Measurements from ENCODE around the gene TAF15. TPM values are rescaled to one million over a fixed set of nuclear protein-coding genes. Genes with fewer than 3 reads are reported as not detected.

The TAF15 gene
- total and polyA plus RNA-seq, 2 of the 13 experiments (the other 11 are each of a cell fraction or from before 2014, with no cell fraction given), result 25.2 to 26.5 TPM

DNA sequence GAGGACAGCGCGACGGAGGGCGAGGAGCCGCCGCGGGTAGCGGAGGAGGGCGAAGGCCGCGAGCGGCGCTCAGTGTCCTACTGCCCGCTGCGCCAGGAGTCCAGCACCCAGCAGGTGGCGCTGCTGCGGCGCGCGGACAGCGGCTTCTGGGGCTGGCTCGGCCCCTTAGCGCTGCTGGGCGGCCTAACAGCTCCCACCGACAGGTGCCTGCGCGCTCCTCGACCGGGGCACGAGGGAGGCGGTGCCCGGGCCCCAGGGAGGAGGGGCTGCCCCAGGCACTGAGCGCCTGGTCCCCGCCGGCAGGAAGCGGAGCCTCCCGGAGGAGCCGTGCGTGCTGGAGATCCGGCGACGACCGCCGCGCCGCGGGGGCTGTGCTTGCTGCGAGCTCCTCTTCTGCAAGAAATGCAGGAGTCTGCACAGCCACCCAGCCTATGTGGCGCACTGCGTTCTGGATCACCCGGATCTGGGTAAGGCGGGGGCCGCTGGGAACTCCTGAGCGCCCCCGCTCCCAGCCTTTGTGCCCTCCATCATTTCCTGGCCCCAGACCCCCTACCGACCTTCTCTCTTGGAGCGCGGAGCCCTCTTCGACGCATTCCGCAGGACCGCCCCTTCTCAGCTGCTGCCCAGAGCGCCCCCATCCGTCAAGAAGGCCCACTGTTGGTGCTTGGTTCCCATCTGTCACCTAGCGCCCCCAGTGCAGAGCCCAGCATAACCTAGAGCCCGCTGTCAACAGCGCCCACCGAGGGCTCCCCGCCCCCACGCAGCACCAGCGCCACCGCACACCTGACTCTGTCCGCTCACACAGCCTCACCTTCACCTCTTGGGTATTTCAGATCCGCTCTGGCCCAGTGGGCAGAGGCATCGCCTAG is 44.9 kb upstream of the TAF15 start (continued):
- TF ChIP-seq, protein P1, sequence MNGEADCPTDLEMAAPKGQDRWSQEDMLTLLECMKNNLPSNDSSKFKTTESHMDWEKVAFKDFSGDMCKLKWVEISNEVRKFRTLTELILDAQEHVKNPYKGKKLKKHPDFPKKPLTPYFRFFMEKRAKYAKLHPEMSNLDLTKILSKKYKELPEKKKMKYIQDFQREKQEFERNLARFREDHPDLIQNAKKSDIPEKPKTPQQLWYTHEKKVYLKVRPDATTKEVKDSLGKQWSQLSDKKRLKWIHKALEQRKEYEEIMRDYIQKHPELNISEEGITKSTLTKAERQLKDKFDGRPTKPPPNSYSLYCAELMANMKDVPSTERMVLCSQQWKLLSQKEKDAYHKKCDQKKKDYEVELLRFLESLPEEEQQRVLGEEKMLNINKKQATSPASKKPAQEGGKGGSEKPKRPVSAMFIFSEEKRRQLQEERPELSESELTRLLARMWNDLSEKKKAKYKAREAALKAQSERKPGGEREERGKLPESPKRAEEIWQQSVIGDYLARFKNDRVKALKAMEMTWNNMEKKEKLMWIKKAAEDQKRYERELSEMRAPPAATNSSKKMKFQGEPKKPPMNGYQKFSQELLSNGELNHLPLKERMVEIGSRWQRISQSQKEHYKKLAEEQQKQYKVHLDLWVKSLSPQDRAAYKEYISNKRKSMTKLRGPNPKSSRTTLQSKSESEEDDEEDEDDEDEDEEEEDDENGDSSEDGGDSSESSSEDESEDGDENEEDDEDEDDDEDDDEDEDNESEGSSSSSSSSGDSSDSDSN (CRISPR knock-in tag; IDR thresholded peaks at IDR 0.05), result peak; percentile 97
- peak; percentile 99 for TF ChIP-seq ZNF790 (CRISPR knock-in tag; IDR thresholded peaks at IDR 0.05; ENCODE audit: borderline replicate concordance)
- peak; percentile 68; the same call in 1 of the 2 replicates for TF ChIP-seq PRMT3 (CRISPR knock-in tag; IDR thresholded peaks at IDR 0.05; ENCODE audit: borderline replicate concordance, low read depth)
- peak; percentile 82 for TF ChIP-seq ZSCAN21 (CRISPR knock-in tag; IDR thresholded peaks at IDR 0.05; ENCODE audit: borderline replicate concordance)
- TF ChIP-seq, protein P2, sequence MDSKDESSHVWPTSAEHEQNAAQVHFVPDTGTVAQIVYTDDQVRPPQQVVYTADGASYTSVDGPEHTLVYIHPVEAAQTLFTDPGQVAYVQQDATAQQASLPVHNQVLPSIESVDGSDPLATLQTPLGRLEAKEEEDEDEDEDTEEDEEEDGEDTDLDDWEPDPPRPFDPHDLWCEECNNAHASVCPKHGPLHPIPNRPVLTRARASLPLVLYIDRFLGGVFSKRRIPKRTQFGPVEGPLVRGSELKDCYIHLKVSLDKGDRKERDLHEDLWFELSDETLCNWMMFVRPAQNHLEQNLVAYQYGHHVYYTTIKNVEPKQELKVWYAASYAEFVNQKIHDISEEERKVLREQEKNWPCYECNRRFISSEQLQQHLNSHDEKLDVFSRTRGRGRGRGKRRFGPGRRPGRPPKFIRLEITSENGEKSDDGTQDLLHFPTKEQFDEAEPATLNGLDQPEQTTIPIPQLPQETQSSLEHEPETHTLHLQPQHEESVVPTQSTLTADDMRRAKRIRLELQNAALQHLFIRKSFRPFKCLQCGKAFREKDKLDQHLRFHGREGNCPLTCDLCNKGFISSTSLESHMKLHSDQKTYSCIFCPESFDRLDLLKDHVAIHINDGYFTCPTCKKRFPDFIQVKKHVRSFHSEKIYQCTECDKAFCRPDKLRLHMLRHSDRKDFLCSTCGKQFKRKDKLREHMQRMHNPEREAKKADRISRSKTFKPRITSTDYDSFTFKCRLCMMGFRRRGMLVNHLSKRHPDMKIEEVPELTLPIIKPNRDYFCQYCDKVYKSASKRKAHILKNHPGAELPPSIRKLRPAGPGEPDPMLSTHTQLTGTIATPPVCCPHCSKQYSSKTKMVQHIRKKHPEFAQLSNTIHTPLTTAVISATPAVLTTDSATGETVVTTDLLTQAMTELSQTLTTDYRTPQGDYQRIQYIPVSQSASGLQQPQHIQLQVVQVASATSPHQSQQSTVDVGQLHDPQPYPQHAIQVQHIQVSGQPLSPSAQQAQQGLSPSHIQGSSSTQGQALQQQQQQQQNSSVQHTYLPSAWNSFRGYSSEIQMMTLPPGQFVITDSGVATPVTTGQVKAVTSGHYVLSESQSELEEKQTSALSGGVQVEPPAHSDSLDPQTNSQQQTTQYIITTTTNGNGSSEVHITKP (CRISPR knock-in tag; IDR thresholded peaks at IDR 0.05; ENCODE audit: low read depth), result peak; percentile 94
- peak; percentile 67; the same call in 1 of the 2 replicates for TF ChIP-seq TMF1 (CRISPR knock-in tag; IDR thresholded peaks at IDR 0.05; ENCODE audit: low read depth)
- TF ChIP-seq ZNF263 (CRISPR knock-in tag; IDR thresholded peaks at IDR 0.05), result peak; percentile 97
- TF ChIP-seq ZNF766 (CRISPR knock-in tag; IDR thresholded peaks at IDR 0.05; ENCODE audit: borderline replicate concordance), result 0 out of 2 replicates have a peak, but pooled peaks have one; percentile 78
- TF ChIP-seq KLF15 (CRISPR knock-in tag; IDR thresholded peaks at IDR 0.05; ENCODE audit: borderline replicate concordance), result peak; percentile 78; the same call in 1 of the 2 replicates
- no peak for TF ChIP-seq REXO4 (CRISPR knock-in tag; IDR thresholded peaks at IDR 0.05; ENCODE audit: borderline replicate concordance)
- TF ChIP-seq KLF16 (CRISPR knock-in tag; IDR thresholded peaks at IDR 0.05), result peak in 1 of 2 experiments; percentile 93; a peak in 2 of 4 replicates
- TF ChIP-seq ZNF234 (CRISPR knock-in tag; conservative IDR thresholded peaks at IDR 0.05), result peak; percentile 54
- peak; percentile 67; the same call in 1 of the 2 replicates for TF ChIP-seq KMT2A (CRISPR knock-in tag; IDR thresholded peaks at IDR 0.05)
- TF ChIP-seq, protein P3, sequence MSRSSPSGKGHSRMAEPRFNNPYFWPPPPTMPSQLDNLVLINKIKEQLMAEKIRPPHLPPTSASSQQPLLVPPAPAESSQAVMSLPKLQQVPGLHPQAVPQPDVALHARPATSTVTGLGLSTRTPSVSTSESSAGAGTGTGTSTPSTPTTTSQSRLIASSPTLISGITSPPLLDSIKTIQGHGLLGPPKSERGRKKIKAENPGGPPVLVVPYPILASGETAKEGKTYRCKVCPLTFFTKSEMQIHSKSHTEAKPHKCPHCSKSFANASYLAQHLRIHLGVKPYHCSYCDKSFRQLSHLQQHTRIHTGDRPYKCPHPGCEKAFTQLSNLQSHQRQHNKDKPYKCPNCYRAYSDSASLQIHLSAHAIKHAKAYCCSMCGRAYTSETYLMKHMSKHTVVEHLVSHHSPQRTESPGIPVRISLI (CRISPR knock-in tag; IDR thresholded peaks at IDR 0.05; ENCODE audit: borderline replicate concordance), result peak; percentile 75; the same call in 1 of the 2 replicates

Measured in HepG2 (cell line).